Daoy (cell line): ENCODE results near the gene INPP4A. TPM values are rescaled to one million over a fixed set of nuclear protein-coding genes. Genes with fewer than 3 reads are reported as not detected.

ENCODE experiments used
- DNase-seq: peaks from one replicate; pipeline ENCODE4 v3.0.0-alpha.2; 2015; ENCODE audit warnings: low read depth
- total RNA-seq: library from RNA; depleted of rRNA; stranded (reverse); fragments of >200 nt; shearing (Covaris generic); gene quantifications from 2 replicates; pipeline ENCODE4 v1.2.3, GENCODE V29; 2014

INPP4A gene
- total RNA-seq, 1 experiment from 2014 or later = 10.1 TPM

- DNase-seq = no peak
Measured at GRCh38 chr2:98476192-98476868, 31.7 kb downstream of the INPP4A start.

DNA sequence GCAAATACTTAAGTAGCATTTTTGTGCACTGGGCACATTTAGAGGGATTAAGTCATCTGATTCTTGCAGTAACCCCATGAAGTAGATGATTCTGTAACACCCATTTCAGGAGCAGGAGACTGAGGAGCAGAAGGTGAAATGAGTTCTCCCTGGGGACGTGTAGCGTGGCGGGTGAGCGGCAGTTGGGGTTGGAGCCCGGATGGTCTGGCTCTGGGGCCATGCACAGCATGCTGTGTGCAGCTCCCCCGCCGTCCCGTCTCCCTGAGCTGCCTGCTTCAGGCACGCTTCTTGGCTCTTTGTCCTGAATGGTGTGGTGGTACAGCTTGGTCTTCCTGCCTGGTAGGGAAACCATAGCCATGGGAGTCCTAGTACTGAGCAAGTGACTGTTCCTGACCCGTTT, 32.4 kb downstream of the INPP4A start:
- no peak for DNase-seq

DNA sequence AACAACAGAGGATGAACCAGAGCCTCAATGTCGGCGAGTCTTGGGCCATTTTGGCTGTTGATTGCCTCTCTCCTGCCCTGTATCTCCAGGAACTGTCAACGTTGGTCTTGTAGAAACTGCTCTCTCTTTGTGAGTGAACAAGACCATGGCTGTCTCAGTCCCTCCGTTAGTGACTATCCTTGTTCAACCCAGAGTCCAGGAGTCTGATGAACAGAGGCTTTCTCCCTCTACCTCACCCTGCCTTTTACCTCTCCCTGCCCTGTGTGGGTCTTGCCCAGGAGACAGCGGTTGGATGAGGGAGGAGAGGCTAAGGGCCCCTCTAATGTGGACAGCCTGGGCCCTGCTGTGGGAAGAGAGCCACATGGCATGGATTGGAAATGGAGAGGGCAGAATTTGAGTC, 32.8 kb downstream of the INPP4A start:
- DNase-seq = no peak

DNA sequence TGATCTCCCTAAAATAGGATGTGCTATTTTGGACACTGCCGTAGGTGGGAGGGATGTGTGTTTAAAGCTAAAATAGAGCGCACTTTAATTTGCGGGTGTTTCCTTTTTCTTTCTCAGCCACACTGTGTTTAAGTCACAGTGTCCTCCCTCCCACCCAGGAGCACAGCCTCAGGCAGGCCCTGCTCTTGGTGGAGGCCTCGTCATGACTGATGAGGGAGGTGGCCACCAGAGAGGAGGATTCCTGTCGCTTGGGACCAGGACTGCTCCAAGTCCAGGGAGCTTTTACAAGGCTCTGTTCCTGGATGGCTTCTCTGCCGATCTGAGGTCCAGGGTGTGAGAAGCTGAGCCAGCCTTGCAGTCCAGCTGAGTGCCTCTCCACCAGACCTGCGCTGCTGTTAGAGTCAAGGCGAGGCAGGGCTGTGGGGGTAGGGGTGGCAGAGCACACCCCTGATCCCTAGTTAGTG, 33.5 kb downstream of the INPP4A start:
- no peak for DNase-seq

DNA sequence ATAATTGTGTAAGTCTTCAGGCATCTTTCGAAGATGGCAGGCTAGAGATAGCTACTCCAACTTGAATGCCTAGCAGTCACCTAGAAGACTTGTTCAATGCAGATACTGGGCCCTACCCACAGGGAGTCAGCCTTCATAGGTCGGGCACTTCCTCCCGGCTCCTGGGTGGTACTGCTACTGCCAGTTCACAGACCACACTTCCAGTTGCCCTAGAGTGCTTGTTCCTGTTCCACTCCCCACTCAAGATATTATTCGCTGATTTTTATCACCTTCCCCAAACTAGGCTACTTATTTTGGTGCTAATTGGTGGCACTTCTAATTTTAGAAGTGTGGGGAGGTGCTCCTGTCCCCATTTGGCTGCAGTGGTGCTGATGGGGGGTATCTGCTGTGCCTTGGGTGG, 34.2 kb downstream of the INPP4A start:
- DNase-seq = no peak

GRCh38 chr2:98479371-98479770, 34.7 kb downstream of the INPP4A start:
- DNase-seq = no peak

- DNase-seq = peak; percentile 69
Measured at GRCh38 chr2:98479959-98480524, 35.4 kb downstream of the INPP4A start.

- no peak for DNase-seq
Measured at GRCh38 chr2:98480598-98480997, 35.9 kb downstream of the INPP4A start.

- no peak for DNase-seq
Measured at GRCh38 chr2:98482362-98482761, 37.7 kb downstream of the INPP4A start.

GRCh38 chr2:98483257-98483861, 38.7 kb downstream of the INPP4A start:
- no peak for DNase-seq

DNA sequence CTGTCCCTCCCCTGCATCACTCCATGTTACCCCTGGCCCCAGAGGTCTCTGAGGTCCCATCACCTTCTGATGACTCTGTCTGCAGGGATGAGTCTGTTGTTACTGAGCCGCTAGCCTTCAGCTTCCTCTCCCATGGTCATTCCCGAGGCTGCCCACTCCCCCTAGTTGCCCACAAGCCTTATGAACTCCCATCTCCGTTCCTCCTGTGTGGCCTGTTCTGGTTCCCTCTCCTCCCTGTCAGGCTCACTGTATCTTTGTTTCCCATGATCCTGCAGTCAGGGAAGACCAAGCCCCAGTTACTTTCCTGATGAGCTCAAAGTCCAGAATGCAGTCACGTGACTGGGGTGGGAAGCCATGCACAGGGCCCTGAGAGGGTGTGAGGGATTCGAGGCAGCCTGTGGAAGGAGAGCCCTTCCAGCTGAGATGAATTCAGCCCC, 39.5 kb downstream of the INPP4A start:
- DNase-seq = no peak

GRCh38 chr2:98484652-98485452, 40.2 kb downstream of the INPP4A start:
- DNase-seq = no peak

GRCh38 chr2:98485453-98485755, 40.7 kb downstream of the INPP4A start:
- no peak for DNase-seq

DNA sequence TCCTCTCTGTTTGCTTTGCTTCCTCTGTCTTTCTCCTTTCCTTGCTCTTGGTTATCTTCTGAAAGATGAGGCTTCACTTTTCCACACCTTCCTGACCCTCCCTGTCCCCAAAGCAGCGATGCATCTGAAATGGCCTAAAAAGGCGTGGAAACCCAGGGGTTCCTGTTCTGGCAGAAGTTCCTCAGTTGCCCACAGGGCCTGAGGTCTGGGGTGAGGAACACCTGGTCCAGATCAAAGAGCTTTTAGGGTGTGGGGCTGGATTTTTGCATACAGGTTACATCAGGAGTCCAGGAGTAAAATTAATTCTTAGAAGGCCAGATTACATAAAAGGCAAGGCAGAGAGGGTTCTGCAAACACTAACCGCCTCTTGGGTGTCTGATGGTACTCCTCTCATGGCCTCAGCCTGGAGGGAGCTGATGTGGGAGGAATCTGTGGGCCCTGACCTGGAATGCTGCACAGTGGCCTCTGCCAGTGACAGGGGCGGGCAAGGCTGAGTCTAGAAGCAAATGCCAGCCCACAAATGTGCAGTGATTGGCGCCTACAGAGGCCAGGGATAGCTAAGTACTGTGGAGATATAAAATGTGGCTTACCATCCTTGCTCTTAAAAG, 41.8 kb downstream of the INPP4A start:
- DNase-seq = no peak

DNA sequence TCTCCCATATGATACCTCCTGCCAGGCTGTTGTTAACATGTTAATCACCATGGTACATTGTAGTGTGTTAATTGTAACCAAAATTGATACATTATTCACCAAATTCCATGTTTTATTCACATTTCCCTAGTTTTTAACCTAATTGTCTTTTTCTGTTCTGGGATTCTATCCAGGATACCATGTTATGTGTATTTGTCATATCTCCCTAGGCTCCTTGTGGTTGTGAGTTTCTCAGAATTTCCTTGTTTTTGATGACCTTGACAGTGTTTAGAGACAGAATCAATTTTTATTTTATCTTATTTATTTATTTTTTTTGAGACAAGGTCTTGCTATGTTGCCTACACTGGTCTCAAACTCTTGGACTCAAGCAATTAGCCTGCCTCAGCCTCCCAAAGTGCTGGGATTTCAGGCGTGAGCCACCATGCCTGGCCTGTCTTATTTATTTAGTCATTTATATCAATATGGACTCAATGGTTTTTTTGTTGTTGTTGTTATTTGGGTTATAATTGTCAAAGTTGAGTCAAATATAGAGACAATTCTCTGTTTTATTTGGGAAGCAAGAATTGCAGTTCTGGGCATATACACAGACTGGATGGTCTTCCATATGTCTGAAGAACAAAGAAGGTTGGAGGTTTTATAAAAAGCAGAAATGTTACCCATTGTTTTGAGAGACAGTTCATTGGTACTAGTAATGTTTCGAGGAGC, 42.6 kb downstream of the INPP4A start:
- no peak for DNase-seq

- DNase-seq = no peak
Measured at GRCh38 chr2:98487806-98488189, 43.1 kb downstream of the INPP4A start.

GRCh38 chr2:98488252-98488651, 43.6 kb downstream of the INPP4A start:
- no peak for DNase-seq

GRCh38 chr2:98489486-98489885, 44.8 kb downstream of the INPP4A start:
- DNase-seq = no peak

- no peak for DNase-seq
Measured at GRCh38 chr2:98489971-98490962, 45.6 kb downstream of the INPP4A start.

- DNase-seq = no peak
Measured at GRCh38 chr2:98492441-98492840, 47.8 kb downstream of the INPP4A start.
